Body of pancreas (tissue), 4 donors: ENCODE results near the gene FOXL1. TPM values are rescaled to one million over a fixed set of nuclear protein-coding genes. Genes with fewer than 3 reads are reported as not detected.

Experiments used
- ATAC-seq: fragments of 150-250 bp; one replicate; pipeline ENCODE4 v1.9.1; 2016
- DNase-seq, 4 donors: peaks; one replicate each; pipeline ENCODE4 v3.0.0-alpha.2; 2019
- H3K27ac ChIP-seq, 4 donors: fragments of 200-600 bp; sonication (generic); 1 replicate in 3 of 4; 2 replicates in 1 of 4; pipeline versions ENCODE4 v1.5.1 to v1.6.1; 2016 to 2019; ENCODE audit warnings: mild to moderate bottlenecking in 1 of 4, mixed read lengths in 1 of 4, moderate library complexity in 1 of 4
- H3K27me3 ChIP-seq, 2 donors: fragments of 200-600 bp; sonication (generic); one replicate each; pipeline ENCODE4 v1.6.0; 2016; ENCODE audit warnings: mild to moderate bottlenecking in 1 of 2
- H3K36me3 ChIP-seq, 2 donors: fragments of 200-600 bp; sonication (generic); replicated peaks in 1 of 2; 2 replicates each; pipeline ENCODE4 v1.5.1; 2016; ENCODE audit warnings: low read depth in 2 of 2; ENCODE audit not compliant: insufficient read depth in 1 of 2
- H3K4me1 ChIP-seq: fragments of 200-600 bp; sonication (generic); one replicate; pipeline ENCODE4 v1.6.0; 2016
- H3K4me3 ChIP-seq, 2 donors: fragments of 200-600 bp; sonication (generic); 1 replicate in 1 of 2; 2 replicates in 1 of 2; pipeline ENCODE4 v1.5.1; 2016 to 2019
- H3K9me3 ChIP-seq, 3 donors: fragments of 200-600 bp; sonication (generic); 1 replicate in 2 of 3; 2 replicates in 1 of 3; pipeline ENCODE4 v1.5.1; 2016
- CTCF ChIP-seq, 7 experiments: fragments of 450-650 bp in 4 of 7; fragments of 200-600 bp in 3 of 7; sonication (generic) in 3 of 7; IDR thresholded peaks; one replicate each; pipeline ENCODE4 v1.5.1; 2016 to 2019; ENCODE audit warnings: antibody characterized with exemption in 7 of 7
- POLR2A ChIP-seq, 3 donors: fragments of 450-650 bp; IDR thresholded peaks; one replicate each; pipeline ENCODE4 v1.6.1; 2016; ENCODE audit warnings: antibody characterized with exemption in 3 of 3, mild to moderate bottlenecking in 2 of 3
- WGBS, 2 donors: methylation state at CpG; one replicate each; pipeline ENCODE4 v1.1.5; 2017; 5-methylcytosine and 5-hydroxymethylcytosine counted together
- intact Hi-C: fragments of 100-400 bp; cut with DNase I; formaldehyde crosslinking; loops from one replicate; pipeline ENCODE4 v1.15.1; 2023
- total RNA-seq, 2 donors: library from RNA; depleted of rRNA; stranded (reverse); fragments of >200 nt; gene quantifications; one replicate each; pipeline ENCODE4 v1.1.0, GENCODE V29; 2016

The FOXL1 gene
- total RNA-seq, 2 donors from 2014 or later: 0.52 TPM; not detected in 1

DNA sequence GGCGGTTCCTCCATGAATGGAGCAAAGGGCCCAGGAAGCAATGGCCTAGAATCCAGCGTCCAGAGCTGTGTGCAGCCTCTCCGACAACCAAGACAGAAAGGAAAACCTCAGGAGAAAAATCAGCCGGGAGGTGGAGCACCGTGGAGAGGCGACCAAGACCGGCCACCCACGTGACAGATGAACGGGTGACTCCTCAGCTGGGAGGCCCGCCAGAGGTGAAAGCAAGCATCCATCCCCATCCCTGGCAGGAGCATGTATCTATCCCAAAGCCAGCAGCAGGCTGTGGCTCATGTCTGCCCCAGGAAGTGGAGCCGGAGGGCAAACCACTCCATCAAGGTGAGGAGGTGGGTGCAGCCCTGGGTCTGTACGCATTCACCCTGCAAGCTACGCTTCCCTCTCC is 52.1 kb downstream of the FOXL1 start:
- H3K36me3 ChIP-seq: no peaks in the 10 kb centered on the region
- 66 to 81% methylated on average over 11 to 13 of the region's 13 CpGs for WGBS, 2 donors
- DNase-seq: no peak
- no peak for ATAC-seq
- no peaks in the 10 kb centered on the region for H3K27me3 ChIP-seq
- H3K4me3 ChIP-seq: no peak overlapping the region
- H3K9me3 ChIP-seq: no peaks in the 10 kb centered on the region
- no peaks in the 10 kb centered on the region for H3K4me1 ChIP-seq
- intact Hi-C loops: no loop called here
- no peak for TF ChIP-seq CTCF (IDR thresholded peaks at IDR 0.05)
- TF ChIP-seq POLR2A (IDR thresholded peaks at IDR 0.05): no peak
- H3K27ac ChIP-seq: no peak overlapping the region

GRCh38 chr16:86631444-86631843 is 53.1 kb downstream of the FOXL1 start:
- TF ChIP-seq POLR2A (IDR thresholded peaks at IDR 0.05) (no peak), CTCF (IDR thresholded peaks at IDR 0.05) (no peak)
- Histone ChIP-seq H3K27ac (no peak overlapping the region), H3K9me3 (no peaks in the 10 kb centered on the region), H3K4me1 (no peaks in the 10 kb centered on the region), H3K36me3 (no peaks in the 10 kb centered on the region), H3K4me3 (no peak overlapping the region), H3K27me3 (no peaks in the 10 kb centered on the region)
- DNase-seq (no peak), ATAC-seq (no peak)
- 11 to 20% methylated on average over 4 to 9 of the region's 9 CpGs for WGBS, 2 donors
- intact Hi-C loops: no loop called here

Other genes starting within 250 kb of the FOXL1 start
- 1 to 10 TPM in 1 of 2 donors, under 1 TPM in 1; 0.52 to 7.3 TPM for gene FOXF1, start 68.0 kb upstream of the FOXL1 start, total RNA-seq
- 10 to 100 TPM; 16.9 to 35.6 TPM for gene MTHFSD, start 23.3 kb upstream of the FOXL1 start, total RNA-seq
- under 1 TPM; 0.66 to 0.78 TPM for gene FOXC2, start 11.7 kb upstream of the FOXL1 start, total RNA-seq